SK-N-SH (cell line): Measurements from ENCODE around the gene RCSD1. TPM values are rescaled to one million over a fixed set of nuclear protein-coding genes. Genes with fewer than 3 reads are reported as not detected.

Experiments used
- CTCF ChIA-PET: fragments of 300-600, 350-600 bp; formaldehyde crosslinking; extraction: SDS; loops from one replicate; lab custom pipeline; 2021; lab: Yijun Ruan, JAX
- POLR2A ChIA-PET: fragments of 350-600 bp; sonication (Branson Sonifier 250); formaldehyde crosslinking; extraction: SDS; loops from one replicate; lab custom pipeline; 2020; ENCODE audit warnings: antibody characterized with exemption, inconsistent platforms; lab: Yijun Ruan, JAX
- DNase-seq: peaks from one replicate; pipeline ENCODE4 v3.0.0; 2012
- H2AFZ ChIP-seq: fragments of 200-600 bp; sonication (generic); 2 replicates; pipeline ENCODE4 v1.8.1; 2016; ENCODE audit warnings: antibody characterized with exemption, mild to moderate bottlenecking, low read depth
- H3F3A ChIP-seq: fragments of 200-600 bp; sonication (generic); replicated peaks from 2 replicates; pipeline ENCODE3; 2016; ENCODE audit warnings: antibody characterized with exemption, mild to moderate bottlenecking; ENCODE audit not compliant: insufficient read depth
- H3K27ac ChIP-seq, 2 experiments: fragments of 200-500 bp in 1 of 2; fragments of 200-600 bp in 1 of 2; sonication (Bioruptor generic) in 1 of 2; sonication (generic), shearing (Covaris generic) in 1 of 2; 2 replicates each; pipeline versions ENCODE4 v1.5.1 to v1.6.1; 2014 to 2016; ENCODE audit warnings: low read depth in 2 of 2, inconsistent platforms in 1 of 2, low read length in 1 of 2, mild to moderate bottlenecking in 1 of 2, mixed read lengths in 1 of 2
- H3K27me3 ChIP-seq: fragments of 200-600 bp; sonication (generic), shearing (Covaris generic); 2 replicates; pipeline ENCODE4 v1.6.1; 2016; ENCODE audit warnings: mixed run types; ENCODE audit not compliant: insufficient read depth
- H3K36me3 ChIP-seq, 2 experiments: fragments of 200-500 bp in 1 of 2; fragments of 200-600 bp in 1 of 2; sonication (Bioruptor generic) in 1 of 2; sonication (generic) in 1 of 2; replicated peaks in 1 of 2; 2 replicates each; pipeline versions ENCODE3 to v1.5.1; 2014 to 2016; ENCODE audit warnings: low read length in 1 of 2, mild to moderate bottlenecking in 1 of 2; ENCODE audit not compliant: insufficient read depth in 2 of 2, control insufficient read depth in 1 of 2
- H3K4me1 ChIP-seq, 2 experiments: fragments of 200-500 bp in 1 of 2; fragments of 200-600 bp in 1 of 2; sonication (Bioruptor generic) in 1 of 2; sonication (generic), shearing (Covaris generic) in 1 of 2; 2 replicates each; pipeline versions ENCODE4 v1.5.1 to v1.6.1; 2014 to 2016; ENCODE audit warnings: low read depth in 1 of 2, low read length in 1 of 2, mixed run types in 1 of 2; ENCODE audit not compliant: insufficient read depth in 2 of 2, control insufficient read depth in 1 of 2
- H3K4me2 ChIP-seq: fragments of 200-600 bp; sonication (generic), shearing (Covaris generic); 2 replicates; pipeline ENCODE4 v1.6.1; 2017; ENCODE audit warnings: mixed run types
- H3K4me3 ChIP-seq, 2 experiments: fragments of 200-500 bp in 1 of 2; fragments of 200-600 bp in 1 of 2; sonication (Bioruptor generic) in 1 of 2; sonication (generic), shearing (Covaris generic) in 1 of 2; 2 replicates each; pipeline versions ENCODE4 v1.5.1 to v1.8.1; 2014 to 2016; ENCODE audit warnings: low read depth in 2 of 2, inconsistent platforms in 1 of 2, low read length in 1 of 2, mild to moderate bottlenecking in 1 of 2, mixed read lengths in 1 of 2, moderate library complexity in 1 of 2
- H3K79me2 ChIP-seq: fragments of 200-600 bp; sonication (generic); 2 replicates; pipeline ENCODE4 v1.8.1; 2017; ENCODE audit warnings: mild to moderate bottlenecking; ENCODE audit not compliant: insufficient read depth
- H3K9ac ChIP-seq: fragments of 200-600 bp; sonication (generic); 2 replicates; pipeline ENCODE4 v1.6.1; 2017; ENCODE audit warnings: mixed run types
- H3K9me2 ChIP-seq: fragments of 200-600 bp; sonication (generic); 2 replicates; pipeline ENCODE4 v1.6.1; 2017; ENCODE audit warnings: mixed run types
- H3K9me3 ChIP-seq: fragments of 200-600 bp; sonication (generic); 2 replicates; pipeline ENCODE4 v1.6.1; 2017; ENCODE audit warnings: mixed run types, mild to moderate bottlenecking, moderate library complexity
- H4K20me1 ChIP-seq: fragments of 200-600 bp; sonication (generic); 2 replicates; pipeline ENCODE4 v1.6.1; 2017; ENCODE audit warnings: mild to moderate bottlenecking, mixed run types; ENCODE audit not compliant: insufficient read depth
- CHD2 ChIP-seq: fragments of 150-350 bp; IDR thresholded peaks from 2 replicates; pipeline ENCODE4 v1.6.1; 2018; ENCODE audit warnings: low read length; ENCODE audit not compliant: partially characterized antibody
- FOSL2 ChIP-seq: IDR thresholded peaks from 2 replicates; pipeline ENCODE4 v1.4.0; 2012; ENCODE audit warnings: low read depth, mild to moderate bottlenecking, moderate library complexity, borderline replicate concordance
- FOXJ3 ChIP-seq: sonication (generic); formaldehyde crosslinking; IDR thresholded peaks from 2 replicates; pipeline ENCODE4 v1.5.1; 2020; ENCODE audit warnings: mild to moderate bottlenecking, missing genetic modification reagents
- FOXM1 ChIP-seq: IDR thresholded peaks from 2 replicates; pipeline ENCODE4 v1.4.0; 2012; ENCODE audit warnings: low read depth, mild to moderate bottlenecking
- MEF2A ChIP-seq: IDR thresholded peaks from 2 replicates; pipeline ENCODE4 v1.4.0; 2012; ENCODE audit warnings: low read depth, borderline replicate concordance
- MXI1 ChIP-seq: IDR thresholded peaks from 2 replicates; pipeline ENCODE4 v1.6.1; 2012; ENCODE audit warnings: mild to moderate bottlenecking, low read depth, low read length, improper control_type of control experiment
- RAD21 ChIP-seq: IDR thresholded peaks from 2 replicates; pipeline ENCODE4 v1.6.1; 2012; ENCODE audit warnings: mild to moderate bottlenecking, low read length
- RCOR1 ChIP-seq: fragments of 150-350 bp; IDR thresholded peaks from 2 replicates; pipeline ENCODE4 v1.6.1; 2017; ENCODE audit warnings: antibody characterized with exemption, low read length
- SIN3A ChIP-seq: IDR thresholded peaks from 2 replicates; pipeline ENCODE4 v1.6.1; 2012; ENCODE audit warnings: low read depth, mild to moderate bottlenecking, low read length, moderate library complexity, borderline replicate concordance
- SMC3 ChIP-seq: IDR thresholded peaks from 2 replicates; pipeline ENCODE4 v1.6.1; 2012; ENCODE audit warnings: low read depth, low read length, improper control_type of control experiment
- TAF1 ChIP-seq: IDR thresholded peaks from 2 replicates; pipeline ENCODE4 v1.6.1; 2012; ENCODE audit warnings: low read depth, mild to moderate bottlenecking, low read length, moderate library complexity, borderline replicate concordance
- TEAD4 ChIP-seq: IDR thresholded peaks from 2 replicates; pipeline ENCODE4 v1.4.0; 2012; ENCODE audit warnings: mild to moderate bottlenecking, borderline replicate concordance; ENCODE audit not compliant: insufficient read depth
- YY1 ChIP-seq: IDR thresholded peaks from 2 replicates; pipeline ENCODE4 v1.4.0; 2012; ENCODE audit warnings: low read depth, mild to moderate bottlenecking
- WGBS: methylation state at CpG from one replicate; pipeline ENCODE4 v1.1.6; 2017; ENCODE audit warnings: low lambda C conversion rate; 5-methylcytosine and 5-hydroxymethylcytosine counted together
- polyA plus RNA-seq, 3 experiments: library from polyadenylated mRNA; depleted of rRNA; stranded (reverse); fragments of >200 nt; gene quantifications; 2 replicates each; pipeline ENCODE4 v1.2.3, GENCODE V29; 2012
- TF ChIP-seq, protein P1 (sequence below): IDR thresholded peaks from 2 replicates; pipeline ENCODE4; 2012
- TF ChIP-seq, protein P2 (sequence below): IDR thresholded peaks from 2 replicates; pipeline ENCODE4 v1.6.1; 2012; ENCODE audit warnings: mild to moderate bottlenecking, low read depth, low read length, moderate library complexity
- TF ChIP-seq, protein P3 (sequence below): IDR thresholded peaks from 2 replicates; pipeline ENCODE4 v1.4.0; 2012; ENCODE audit warnings: low read depth
- TF ChIP-seq, protein P4 (sequence below): fragments of 200-600 bp; sonication (generic); IDR thresholded peaks from 2 replicates; pipeline ENCODE4 v1.6.1; 2017; ENCODE audit warnings: antibody characterized with exemption, mild to moderate bottlenecking, moderate library complexity
- TF ChIP-seq, protein P5 (sequence below): IDR thresholded peaks from 2 replicates; pipeline ENCODE4 v1.4.0; 2012; ENCODE audit warnings: low read depth, borderline replicate concordance

RCSD1 gene
- polyA plus RNA-seq, 1 of the 3 experiments (the other 2 are of a cell fraction), result 0.02 TPM

DNA sequence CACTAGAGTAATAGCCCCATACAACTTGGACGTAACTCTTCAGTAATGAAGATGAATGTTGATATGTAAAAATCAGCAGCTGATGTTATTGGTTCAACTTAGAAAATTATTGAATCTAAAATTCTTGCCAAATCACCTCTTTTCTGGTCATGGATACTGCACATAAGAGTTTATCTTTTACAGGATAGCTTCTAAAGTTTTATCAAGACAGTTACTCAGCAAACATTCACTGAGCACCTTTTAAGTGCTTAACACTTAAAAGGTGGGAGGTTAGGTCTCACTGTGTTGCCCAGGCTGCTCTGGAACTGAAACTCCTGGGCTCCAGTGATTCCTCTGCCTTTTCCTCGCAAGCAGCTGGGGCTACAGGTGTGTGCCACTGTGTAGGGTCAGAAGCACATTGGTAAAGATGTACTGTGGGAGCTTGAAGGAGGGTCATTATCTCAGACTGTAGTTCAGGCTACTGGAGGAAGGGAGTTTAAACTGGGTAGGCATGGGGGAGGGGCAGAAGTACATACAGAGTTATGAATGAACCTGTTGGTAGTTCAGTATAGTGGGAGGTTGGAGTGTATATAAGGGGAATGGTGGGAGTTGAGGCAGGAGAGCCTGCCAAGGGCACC is 93.8 kb downstream of the RCSD1 start:
- peak overlapping the region; percentile 83 for H3K4me2 ChIP-seq
- no peaks in the 10 kb centered on the region for H3K9me2 ChIP-seq
- peak overlapping the region; percentile 73; the same call in 1 of the 2 replicates for H3K9ac ChIP-seq
- no peaks in the 10 kb centered on the region for H3K9me3 ChIP-seq
- H3K79me2 ChIP-seq, result peaks cover 68% of the 10 kb centered on the region
- ChIA-PET POLR2A (interaction anchor here (0.6 to 1.2 kb wide), 2 partner anchors 83 to 212 kb away, joined by 3 to 4 read pairs; no protein-coding TSS in a partner anchor), CTCF (interaction anchor here (0.9 to 1.8 kb wide), 3 partner anchors 9 to 79 kb away, joined by 3 to 8 read pairs (median 4); no protein-coding TSS in a partner anchor)
- no peak for DNase-seq
- peaks cover 4% of the 10 kb centered on the region for H3F3A ChIP-seq
- no peak overlapping the region for H3K27ac ChIP-seq
- peaks cover 0 to 3% of the 10 kb centered on the region in 2 experiments for H3K36me3 ChIP-seq
- WGBS, result 93% methylated on average over 2 of the region's 2 CpGs
- no peak for TF ChIP-seq FOSL2
- no peak for TF ChIP-seq TAF1
- TF ChIP-seq TEAD4, result no peak
- no peak for TF ChIP-seq CHD2
- no peak for TF ChIP-seq YY1
- TF ChIP-seq MXI1, result no peak
- no peak for TF ChIP-seq SIN3A
- TF ChIP-seq MEF2A, result no peak
- TF ChIP-seq RAD21, result no peak
- peaks cover 11 to 22% of the 10 kb centered on the region in 2 experiments; a peak in 3 of 4 replicates for H3K4me1 ChIP-seq
- H4K20me1 ChIP-seq, result peaks cover 38% of the 10 kb centered on the region
- no peak overlapping the region for H2AFZ ChIP-seq
- H3K27me3 ChIP-seq, result no peaks in the 10 kb centered on the region
- no peak overlapping the region; a peak in 2 of 4 replicates for H3K4me3 ChIP-seq

DNA sequence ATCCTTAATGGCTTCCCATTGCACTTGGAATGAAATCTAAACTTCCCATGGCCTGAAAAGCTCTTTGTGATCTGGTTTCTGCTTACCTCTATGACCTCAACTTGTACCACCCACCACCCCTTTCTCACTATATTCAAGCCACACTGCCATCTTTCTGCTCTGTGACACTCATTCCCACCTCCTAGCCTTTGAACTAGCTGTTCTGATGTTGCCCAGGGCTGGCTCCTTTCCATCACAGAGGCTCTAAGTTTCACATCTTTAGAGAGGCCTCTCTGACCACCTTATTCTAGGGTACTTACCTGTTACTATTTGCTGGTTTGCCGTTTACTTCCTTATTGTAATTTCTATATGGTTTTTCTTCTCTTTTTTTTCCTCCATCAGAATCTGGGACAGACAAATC is 96.0 kb downstream of the RCSD1 start:
- H3K27ac ChIP-seq, result no peak overlapping the region
- H3F3A ChIP-seq, result peaks cover 5% of the 10 kb centered on the region
- peaks cover 4 to 6% of the 10 kb centered on the region in 2 experiments for H3K36me3 ChIP-seq
- peaks cover 90% of the 10 kb centered on the region for H3K79me2 ChIP-seq
- no peak overlapping the region for H2AFZ ChIP-seq
- H3K4me2 ChIP-seq, result peak overlapping the region; percentile 10; the same call in 1 of the 2 replicates
- CTCF ChIA-PET, result interaction anchor here (1.5 kb wide), 1 partner anchor 11 kb away, joined by 3 read pairs; no protein-coding TSS in a partner anchor
- H3K9ac ChIP-seq, result no peak overlapping the region
- peaks cover 44% of the 10 kb centered on the region for H4K20me1 ChIP-seq
- H3K9me2 ChIP-seq, result no peaks in the 10 kb centered on the region
- WGBS, result 92% methylated on average over 1 of the region's 1 CpG
- no peaks in the 10 kb centered on the region for H3K27me3 ChIP-seq
- POLR2A ChIA-PET, result no interaction called here
- H3K4me1 ChIP-seq, result peaks cover 9 to 19% of the 10 kb centered on the region in 2 experiments; a peak in 3 of 4 replicates
- H3K9me3 ChIP-seq, result no peaks in the 10 kb centered on the region
- H3K4me3 ChIP-seq, result no peak overlapping the region
- DNase-seq, result no peak
- TF ChIP-seq FOXJ3 (CRISPR knock-in tag), result no peak
- no peak for TF ChIP-seq MXI1
- no peak for TF ChIP-seq SMC3
- TF ChIP-seq FOSL2, result no peak
- TF ChIP-seq, protein P1, sequence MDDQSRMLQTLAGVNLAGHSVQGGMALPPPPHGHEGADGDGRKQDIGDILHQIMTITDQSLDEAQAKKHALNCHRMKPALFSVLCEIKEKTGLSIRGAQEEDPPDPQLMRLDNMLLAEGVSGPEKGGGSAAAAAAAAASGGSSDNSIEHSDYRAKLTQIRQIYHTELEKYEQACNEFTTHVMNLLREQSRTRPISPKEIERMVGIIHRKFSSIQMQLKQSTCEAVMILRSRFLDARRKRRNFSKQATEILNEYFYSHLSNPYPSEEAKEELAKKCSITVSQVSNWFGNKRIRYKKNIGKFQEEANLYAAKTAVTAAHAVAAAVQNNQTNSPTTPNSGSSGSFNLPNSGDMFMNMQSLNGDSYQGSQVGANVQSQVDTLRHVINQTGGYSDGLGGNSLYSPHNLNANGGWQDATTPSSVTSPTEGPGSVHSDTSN, result no peak
- TF ChIP-seq, protein P2, sequence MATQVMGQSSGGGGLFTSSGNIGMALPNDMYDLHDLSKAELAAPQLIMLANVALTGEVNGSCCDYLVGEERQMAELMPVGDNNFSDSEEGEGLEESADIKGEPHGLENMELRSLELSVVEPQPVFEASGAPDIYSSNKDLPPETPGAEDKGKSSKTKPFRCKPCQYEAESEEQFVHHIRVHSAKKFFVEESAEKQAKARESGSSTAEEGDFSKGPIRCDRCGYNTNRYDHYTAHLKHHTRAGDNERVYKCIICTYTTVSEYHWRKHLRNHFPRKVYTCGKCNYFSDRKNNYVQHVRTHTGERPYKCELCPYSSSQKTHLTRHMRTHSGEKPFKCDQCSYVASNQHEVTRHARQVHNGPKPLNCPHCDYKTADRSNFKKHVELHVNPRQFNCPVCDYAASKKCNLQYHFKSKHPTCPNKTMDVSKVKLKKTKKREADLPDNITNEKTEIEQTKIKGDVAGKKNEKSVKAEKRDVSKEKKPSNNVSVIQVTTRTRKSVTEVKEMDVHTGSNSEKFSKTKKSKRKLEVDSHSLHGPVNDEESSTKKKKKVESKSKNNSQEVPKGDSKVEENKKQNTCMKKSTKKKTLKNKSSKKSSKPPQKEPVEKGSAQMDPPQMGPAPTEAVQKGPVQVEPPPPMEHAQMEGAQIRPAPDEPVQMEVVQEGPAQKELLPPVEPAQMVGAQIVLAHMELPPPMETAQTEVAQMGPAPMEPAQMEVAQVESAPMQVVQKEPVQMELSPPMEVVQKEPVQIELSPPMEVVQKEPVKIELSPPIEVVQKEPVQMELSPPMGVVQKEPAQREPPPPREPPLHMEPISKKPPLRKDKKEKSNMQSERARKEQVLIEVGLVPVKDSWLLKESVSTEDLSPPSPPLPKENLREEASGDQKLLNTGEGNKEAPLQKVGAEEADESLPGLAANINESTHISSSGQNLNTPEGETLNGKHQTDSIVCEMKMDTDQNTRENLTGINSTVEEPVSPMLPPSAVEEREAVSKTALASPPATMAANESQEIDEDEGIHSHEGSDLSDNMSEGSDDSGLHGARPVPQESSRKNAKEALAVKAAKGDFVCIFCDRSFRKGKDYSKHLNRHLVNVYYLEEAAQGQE, result no peak
- TF ChIP-seq, protein P3, sequence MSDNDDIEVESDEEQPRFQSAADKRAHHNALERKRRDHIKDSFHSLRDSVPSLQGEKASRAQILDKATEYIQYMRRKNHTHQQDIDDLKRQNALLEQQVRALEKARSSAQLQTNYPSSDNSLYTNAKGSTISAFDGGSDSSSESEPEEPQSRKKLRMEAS, result no peak
- TF ChIP-seq, protein P4, sequence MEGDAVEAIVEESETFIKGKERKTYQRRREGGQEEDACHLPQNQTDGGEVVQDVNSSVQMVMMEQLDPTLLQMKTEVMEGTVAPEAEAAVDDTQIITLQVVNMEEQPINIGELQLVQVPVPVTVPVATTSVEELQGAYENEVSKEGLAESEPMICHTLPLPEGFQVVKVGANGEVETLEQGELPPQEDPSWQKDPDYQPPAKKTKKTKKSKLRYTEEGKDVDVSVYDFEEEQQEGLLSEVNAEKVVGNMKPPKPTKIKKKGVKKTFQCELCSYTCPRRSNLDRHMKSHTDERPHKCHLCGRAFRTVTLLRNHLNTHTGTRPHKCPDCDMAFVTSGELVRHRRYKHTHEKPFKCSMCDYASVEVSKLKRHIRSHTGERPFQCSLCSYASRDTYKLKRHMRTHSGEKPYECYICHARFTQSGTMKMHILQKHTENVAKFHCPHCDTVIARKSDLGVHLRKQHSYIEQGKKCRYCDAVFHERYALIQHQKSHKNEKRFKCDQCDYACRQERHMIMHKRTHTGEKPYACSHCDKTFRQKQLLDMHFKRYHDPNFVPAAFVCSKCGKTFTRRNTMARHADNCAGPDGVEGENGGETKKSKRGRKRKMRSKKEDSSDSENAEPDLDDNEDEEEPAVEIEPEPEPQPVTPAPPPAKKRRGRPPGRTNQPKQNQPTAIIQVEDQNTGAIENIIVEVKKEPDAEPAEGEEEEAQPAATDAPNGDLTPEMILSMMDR, result no peak
- TF ChIP-seq CHD2, result no peak
- TF ChIP-seq SIN3A, result no peak
- TF ChIP-seq, protein P5, sequence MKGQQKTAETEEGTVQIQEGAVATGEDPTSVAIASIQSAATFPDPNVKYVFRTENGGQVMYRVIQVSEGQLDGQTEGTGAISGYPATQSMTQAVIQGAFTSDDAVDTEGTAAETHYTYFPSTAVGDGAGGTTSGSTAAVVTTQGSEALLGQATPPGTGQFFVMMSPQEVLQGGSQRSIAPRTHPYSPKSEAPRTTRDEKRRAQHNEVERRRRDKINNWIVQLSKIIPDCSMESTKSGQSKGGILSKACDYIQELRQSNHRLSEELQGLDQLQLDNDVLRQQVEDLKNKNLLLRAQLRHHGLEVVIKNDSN, result no peak
- no peak for TF ChIP-seq FOXM1
- no peak for TF ChIP-seq RCOR1
